Peyer's patch (tissue), 4 donors: ENCODE data around the gene RBBP9.

Source experiments
- CTCF ChIP-seq, 6 experiments: fragments of 450-650 bp in 4 of 6; fragments of 200-600 bp in 2 of 6; sonication (generic) in 1 of 6; IDR thresholded peaks; one replicate each; pipeline ENCODE4 v1.5.1; 2017 to 2019; ENCODE audit warnings: antibody characterized with exemption in 6 of 6, mild to moderate bottlenecking in 3 of 6, moderate library complexity in 1 of 6
- POLR2A ChIP-seq, 2 donors: fragments of 450-650 bp; IDR thresholded peaks; one replicate each; pipeline ENCODE4 v1.5.1; 2017; ENCODE audit warnings: antibody characterized with exemption in 2 of 2, mild to moderate bottlenecking in 2 of 2, moderate library complexity in 2 of 2

- no peak for TF ChIP-seq CTCF (IDR thresholded peaks at IDR 0.05)
- no peak for TF ChIP-seq POLR2A (IDR thresholded peaks at IDR 0.05)
These were observed 8.7 kb downstream of the RBBP9 start for GRCh38 chr20:18488301-18488700.
